HG03558 (cell line): ENCODE measurements around the gene CPHXL.

Experiments
- ATAC-seq: cut with Tn5 transposase; IDR thresholded peaks from one replicate; pipeline ENCODE4 v1.9.1; 2021; ENCODE audit warnings: moderate number of reproducible peaks; ENCODE audit not compliant: unreplicated experiment; ENCODE audit errors: extremely low read depth

CPHXL gene

DNA sequence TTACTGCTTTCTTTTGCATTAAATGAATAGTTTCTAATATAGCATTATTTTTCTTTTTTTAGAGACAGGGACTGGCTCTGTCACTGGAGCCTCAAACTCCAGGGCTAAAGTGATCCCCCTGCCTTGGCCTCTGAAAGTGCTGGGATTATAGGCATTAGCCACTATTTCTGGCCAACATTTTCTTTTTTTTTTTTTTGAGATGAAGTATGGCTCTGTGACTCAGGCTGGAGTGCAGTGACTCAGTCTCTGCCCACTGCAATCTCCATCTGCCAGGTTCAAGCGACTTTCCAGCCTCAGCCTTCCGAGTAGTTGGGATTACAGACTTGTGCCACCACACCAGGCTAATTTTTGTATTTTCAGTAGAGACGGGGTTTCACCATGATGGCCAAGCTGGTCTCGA, 23.0 kb downstream of the CPHXL start:
- ATAC-seq: no peak

DNA sequence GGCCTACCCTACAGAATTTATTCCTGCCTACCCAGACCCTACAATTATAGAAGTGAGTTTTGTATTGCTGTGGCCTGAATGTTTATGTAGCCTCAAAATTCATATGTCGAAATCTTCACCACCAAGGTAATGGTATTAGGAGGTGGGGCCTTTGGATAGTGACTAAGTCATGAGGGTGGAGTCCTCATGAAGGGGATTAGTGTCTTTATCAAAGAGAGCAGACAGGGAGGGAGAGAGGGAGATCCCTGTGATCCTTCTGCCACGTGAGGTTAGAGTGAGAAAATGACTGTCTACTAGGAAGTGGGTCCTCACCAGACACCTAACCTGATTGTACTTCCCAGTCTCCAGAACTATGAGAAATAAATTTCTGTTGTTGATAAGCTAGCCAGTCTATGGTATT, 24.0 kb downstream of the CPHXL start:
- no peak for ATAC-seq

DNA sequence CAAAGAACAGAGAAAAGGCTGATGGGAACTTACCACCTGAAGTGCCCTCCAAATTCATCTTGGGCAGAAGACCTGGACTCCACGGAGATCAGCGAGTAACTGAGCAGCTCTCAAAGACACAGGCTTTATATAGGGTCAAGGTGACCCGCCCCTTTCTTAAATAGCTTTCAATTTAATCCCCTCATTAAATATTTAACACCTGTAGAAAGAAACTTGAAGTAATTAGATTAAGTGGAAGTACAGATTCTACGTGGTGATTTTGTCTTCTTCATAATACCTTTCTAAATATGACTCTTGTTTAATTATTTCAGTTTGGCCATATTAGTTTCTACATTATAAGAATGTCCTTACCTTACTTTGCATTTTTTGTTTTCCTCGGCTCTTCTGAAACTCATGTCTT, 24.9 kb downstream of the CPHXL start, which contains the start of gene DUXB:
DUXB (minus strand) TSS at position 101 of the 400 bp plus-strand sequence; CDS start at position 58, 43 bp downstream.
- ATAC-seq: no peak

DNA sequence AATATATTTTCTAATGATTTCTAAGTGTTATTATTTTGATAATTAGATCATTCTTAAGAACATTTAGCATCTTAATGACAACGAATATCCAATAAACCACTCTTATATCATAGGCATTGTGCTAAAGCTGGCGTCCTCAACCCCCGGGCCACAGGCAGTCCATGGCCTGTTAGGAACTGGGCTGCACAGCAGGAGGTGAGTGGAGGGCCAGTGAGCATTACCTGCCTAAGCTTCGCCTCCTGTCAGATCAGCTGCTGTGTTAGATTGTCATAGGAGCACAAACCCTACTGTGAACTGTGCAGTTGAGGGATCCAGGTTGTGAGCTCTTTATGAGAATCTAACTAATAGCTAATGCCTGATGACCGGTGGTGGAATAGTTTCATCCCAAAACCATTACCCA, 28.7 kb downstream of the CPHXL start:
- ATAC-seq: no peak

DNA sequence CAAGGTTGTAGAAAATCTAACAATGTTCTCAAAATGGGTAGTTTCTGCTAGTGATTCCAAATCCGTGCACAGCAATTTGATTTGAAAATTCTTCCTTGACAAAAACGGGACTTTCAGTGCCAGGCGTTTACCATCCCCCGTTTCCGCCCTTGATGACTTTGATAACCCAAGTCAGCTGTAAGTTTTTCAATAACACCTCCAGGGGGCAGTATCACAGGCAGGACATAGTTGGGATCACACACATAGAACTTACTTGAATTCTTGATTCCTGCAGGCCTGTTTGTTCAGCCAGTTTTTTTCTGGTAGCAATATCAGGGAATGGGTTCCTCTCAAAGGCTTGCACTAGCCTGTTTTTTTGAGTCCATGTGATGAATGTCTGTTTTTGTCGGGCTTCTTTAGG, 30.6 kb downstream of the CPHXL start:
- ATAC-seq: no peak

DNA sequence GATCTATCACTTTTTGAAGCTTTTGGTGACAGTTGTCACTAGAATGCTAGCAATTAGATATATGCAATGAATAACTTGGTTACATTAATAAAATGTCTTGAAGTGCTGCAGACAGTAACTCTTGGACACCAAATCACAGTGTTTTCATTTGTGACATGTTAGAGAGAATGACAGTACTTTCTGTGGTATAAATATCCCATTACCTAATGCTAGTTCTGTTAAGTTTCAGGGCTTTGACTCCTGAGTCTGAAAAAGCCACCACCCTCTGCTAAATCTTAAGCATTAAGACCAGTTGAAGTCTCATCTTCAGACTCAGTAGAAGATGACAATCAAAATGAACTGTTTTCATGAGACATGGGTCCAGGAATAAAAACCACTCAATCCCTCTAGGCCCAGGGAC, 38.9 kb downstream of the CPHXL start:
- ATAC-seq: no peak

DNA sequence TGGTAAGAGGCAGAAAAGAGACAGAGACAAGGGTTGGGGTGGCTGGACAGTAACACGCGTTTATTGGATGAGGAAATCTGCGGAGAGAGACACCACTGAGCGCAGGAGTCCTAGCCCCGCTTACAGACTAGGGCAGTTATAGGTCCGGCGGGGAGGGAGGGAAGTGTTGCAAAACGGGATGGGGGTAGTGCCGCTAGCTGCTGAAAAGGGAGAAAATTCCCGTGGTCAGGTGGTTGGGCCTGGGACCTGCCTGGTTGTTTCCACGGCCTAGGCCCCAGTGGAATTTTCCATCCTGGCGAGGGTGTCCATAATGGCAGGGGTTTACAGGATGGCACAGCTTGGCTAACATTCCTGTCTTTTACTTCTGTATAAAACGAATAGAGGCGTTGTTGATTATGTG, 44.0 kb downstream of the CPHXL start:
- no peak for ATAC-seq

DNA sequence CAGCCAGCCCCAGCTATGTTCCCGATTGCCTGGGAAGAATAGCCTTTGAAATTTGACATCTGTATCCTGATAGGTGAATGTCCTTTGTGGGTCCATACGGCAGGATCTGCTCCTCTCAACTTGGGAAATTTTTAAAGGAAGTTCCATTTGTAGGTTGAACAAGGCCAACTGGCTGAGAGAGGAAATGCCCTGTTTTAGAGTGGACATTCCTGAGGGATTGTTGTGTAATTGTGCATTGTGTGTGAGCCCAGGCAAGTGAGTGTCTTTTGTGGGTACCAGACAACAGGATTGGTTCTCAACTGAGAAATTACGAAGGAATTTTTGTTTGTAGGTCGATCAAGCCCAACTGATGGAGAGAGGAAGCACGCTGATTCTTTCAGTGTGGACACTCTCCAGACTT, 46.9 kb downstream of the CPHXL start:
- no peak for ATAC-seq

DNA sequence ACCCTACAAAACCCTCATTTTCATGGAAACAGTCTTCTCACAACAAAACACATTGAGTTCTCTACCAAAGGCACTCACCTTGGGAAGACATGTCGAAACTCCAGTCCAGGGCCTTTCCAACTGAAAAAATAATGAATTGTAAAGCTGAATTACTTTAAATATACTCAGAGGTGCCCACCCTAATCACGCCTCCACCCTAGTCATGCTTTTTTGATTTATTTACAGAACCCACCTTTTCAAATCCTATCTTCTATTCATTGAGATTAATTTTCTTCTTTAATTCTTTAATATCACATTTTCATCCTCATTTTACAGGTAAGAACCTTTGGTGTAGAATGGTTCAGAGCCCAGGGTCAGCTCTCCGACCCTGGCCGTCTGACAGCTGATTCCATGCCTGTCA, 49.4 kb downstream of the CPHXL start, which contains the start of gene CPHXL2:
CPHXL2 (minus strand) TSS at position 101 of the 400 bp plus-strand sequence; CDS start at position 91, 10 bp downstream.
- no peak for ATAC-seq

DNA sequence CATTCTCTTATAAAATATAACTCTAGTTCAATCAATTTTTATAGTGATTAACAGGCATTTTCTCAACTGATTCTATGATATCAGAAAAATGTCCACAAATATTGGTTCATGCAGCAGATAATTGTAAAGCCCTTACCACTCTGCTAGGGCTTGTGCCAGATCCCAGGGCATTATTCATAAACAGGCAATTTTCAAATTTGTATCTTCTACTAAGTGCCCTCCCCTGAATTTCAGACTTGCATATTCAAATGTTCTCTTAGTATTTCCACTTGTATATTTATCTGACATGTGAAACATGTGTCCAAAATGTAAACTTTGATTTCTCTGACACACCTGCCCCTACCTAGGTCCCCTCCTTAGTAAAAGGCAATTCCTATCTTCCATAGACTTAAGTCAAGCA, 58.8 kb downstream of the CPHXL start:
- no peak for ATAC-seq
